Astrocyte (in vitro differentiated cells and primary cell): Measurements from ENCODE around the gene DOCK2. TPM values are rescaled to one million over a fixed set of nuclear protein-coding genes. Genes with fewer than 3 reads are reported as not detected.

Source experiments
- DNase-seq: peaks from one replicate; pipeline ENCODE4 v3.0.0-alpha.2; 2010; ENCODE audit warnings: low read depth
- FAIRE-seq: peaks from 2 replicates; lab custom pipeline; 2011; peaks lifted over from hg19 to GRCh38; lab: Jason Lieb, UNC
- H2AFZ ChIP-seq: 2 replicates; pipeline ENCODE4 v1.6.0; 2012; ENCODE audit warnings: low read depth, low read length, inconsistent platforms
- H3K27ac ChIP-seq: 2 replicates; pipeline ENCODE4 v1.5.1; 2011; ENCODE audit warnings: low read depth, low read length, inconsistent platforms
- H3K27me3 ChIP-seq: 2 replicates; pipeline ENCODE4 v1.6.0; 2011; ENCODE audit warnings: low read length, inconsistent platforms; ENCODE audit not compliant: insufficient read depth
- H3K36me3 ChIP-seq: 2 replicates; pipeline ENCODE4 v1.5.1; 2011; ENCODE audit warnings: low read length, inconsistent platforms; ENCODE audit not compliant: insufficient read depth
- H3K4me1 ChIP-seq: 2 replicates; pipeline ENCODE4 v1.5.1; 2011; ENCODE audit warnings: low read length, inconsistent platforms; ENCODE audit not compliant: insufficient read depth
- H3K4me2 ChIP-seq: 2 replicates; pipeline ENCODE4 v1.6.0; 2012; ENCODE audit warnings: low read length, inconsistent platforms
- H3K4me3 ChIP-seq: 2 replicates; pipeline ENCODE4 v1.5.1; 2011; ENCODE audit warnings: low read depth, mild to moderate bottlenecking, low read length, inconsistent platforms; ENCODE audit not compliant: insufficient read depth
- H3K79me2 ChIP-seq: 2 replicates; pipeline ENCODE4 v1.6.0; 2012; ENCODE audit warnings: mild to moderate bottlenecking, low read length, inconsistent platforms; ENCODE audit not compliant: insufficient read depth
- H3K9ac ChIP-seq: 2 replicates; pipeline ENCODE4 v1.6.0; 2012; ENCODE audit warnings: mild to moderate bottlenecking, low read length, inconsistent platforms
- H3K9me3 ChIP-seq: 2 replicates; pipeline ENCODE4 v1.5.1; 2012; ENCODE audit warnings: low read depth, mild to moderate bottlenecking, low read length, inconsistent platforms; ENCODE audit not compliant: insufficient read depth
- H4K20me1 ChIP-seq: 2 replicates; pipeline ENCODE4 v1.6.0; 2012; ENCODE audit warnings: low read length, inconsistent platforms; ENCODE audit not compliant: insufficient read depth
- H3K27ac Mint-ChIP-seq: one replicate; pipeline ENCODE4 v1.8.0; 2021; ENCODE audit warnings: mild to moderate bottlenecking, mixed read lengths; ENCODE audit not compliant: unreplicated experiment
- H3K27me3 Mint-ChIP-seq: one replicate; pipeline ENCODE4 v1.8.0; 2021; ENCODE audit warnings: low read depth, mixed read lengths; ENCODE audit not compliant: unreplicated experiment
- H3K36me3 Mint-ChIP-seq: one replicate; pipeline ENCODE4 v1.8.0; 2021; ENCODE audit warnings: low read depth, mixed read lengths; ENCODE audit not compliant: unreplicated experiment
- H3K4me1 Mint-ChIP-seq: one replicate; pipeline ENCODE4 v1.8.0; 2021; ENCODE audit warnings: low read depth, mixed read lengths; ENCODE audit not compliant: unreplicated experiment
- H3K4me3 Mint-ChIP-seq: one replicate; pipeline ENCODE4 v1.8.0; 2021; ENCODE audit warnings: mild to moderate bottlenecking, moderate library complexity, mixed read lengths; ENCODE audit not compliant: unreplicated experiment
- H3K9me3 Mint-ChIP-seq: one replicate; pipeline ENCODE4 v1.8.0; 2021; ENCODE audit warnings: mild to moderate bottlenecking, mixed read lengths; ENCODE audit not compliant: unreplicated experiment
- CTCF ChIP-seq: IDR thresholded peaks from 2 replicates; pipeline ENCODE4 v1.5.1; 2011; ENCODE audit warnings: low read depth, mild to moderate bottlenecking, inconsistent platforms, low read length, moderate library complexity; ENCODE audit not compliant: insufficient read depth
- EZH2 ChIP-seq: IDR thresholded peaks from 2 replicates; pipeline ENCODE4 v1.6.1; 2012; ENCODE audit warnings: mild to moderate bottlenecking, low read length, inconsistent platforms; ENCODE audit not compliant: insufficient read depth
- total RNA-seq: library from RNA; stranded (reverse); gene quantifications from 2 replicates; pipeline ENCODE4 v1.2.1, GENCODE V29; 2021

DOCK2 gene
- total RNA-seq, 1 donor from 2014 or later, result 0.66 TPM

- FAIRE-seq (no peak), DNase-seq (no peak)
- Mint-ChIP-seq H3K27me3 (peaks cover 14% of the 10 kb centered on the region), H3K36me3 (peaks cover 1% of the 10 kb centered on the region), H3K4me1 (peaks cover 10% of the 10 kb centered on the region), H3K4me3 (no peak overlapping the region), H3K27ac (no peak overlapping the region), H3K9me3 (peaks cover 3% of the 10 kb centered on the region)
- Histone ChIP-seq H3K9me3 (no peaks in the 10 kb centered on the region), H3K27me3 (no peaks in the 10 kb centered on the region), H3K4me1 (peaks cover 13% of the 10 kb centered on the region), H2AFZ (no peak overlapping the region), H3K4me2 (no peak overlapping the region), H3K79me2 (no peaks in the 10 kb centered on the region), H3K27ac (no peak overlapping the region), H3K36me3 (no peaks in the 10 kb centered on the region), H3K4me3 (no peak overlapping the region), H4K20me1 (no peaks in the 10 kb centered on the region), H3K9ac (no peak overlapping the region)
- no peak for TF ChIP-seq CTCF
- TF ChIP-seq EZH2, result no peak
These were observed 172.2 kb downstream of the DOCK2 start for GRCh38 chr5:169809281-169809680.

- FAIRE-seq (no peak), DNase-seq (no peak)
- no peak overlapping the region for H3K4me3 ChIP-seq
- H3K9me3 ChIP-seq, result no peaks in the 10 kb centered on the region
- H4K20me1 ChIP-seq, result no peaks in the 10 kb centered on the region
- TF ChIP-seq EZH2 (no peak), CTCF (no peak)
- no peaks in the 10 kb centered on the region for H3K79me2 ChIP-seq
- H3K4me2 ChIP-seq, result no peak overlapping the region
- H3K27me3 Mint-ChIP-seq, result peaks cover 14% of the 10 kb centered on the region
- no peak overlapping the region for H3K27ac ChIP-seq
- H3K27ac Mint-ChIP-seq, result no peak overlapping the region
- H3K9ac ChIP-seq, result no peak overlapping the region
- no peaks in the 10 kb centered on the region for H3K27me3 ChIP-seq
- peaks cover 1% of the 10 kb centered on the region for H3K36me3 Mint-ChIP-seq
- H3K36me3 ChIP-seq, result no peaks in the 10 kb centered on the region
- peaks cover 3% of the 10 kb centered on the region for H3K9me3 Mint-ChIP-seq
- H3K4me1 ChIP-seq, result peaks cover 3% of the 10 kb centered on the region
- H3K4me3 Mint-ChIP-seq, result no peak overlapping the region
- H3K4me1 Mint-ChIP-seq, result peaks cover 3% of the 10 kb centered on the region
- no peak overlapping the region for H2AFZ ChIP-seq
These were observed 173.4 kb downstream of the DOCK2 start for GRCh38 chr5:169810524-169810923.

- Histone ChIP-seq H3K9ac (no peak overlapping the region), H3K4me2 (no peak overlapping the region), H3K79me2 (no peaks in the 10 kb centered on the region), H3K27ac (no peak overlapping the region), H3K9me3 (no peaks in the 10 kb centered on the region), H3K27me3 (no peaks in the 10 kb centered on the region), H3K4me1 (no peaks in the 10 kb centered on the region), H4K20me1 (no peaks in the 10 kb centered on the region), H3K36me3 (no peaks in the 10 kb centered on the region), H2AFZ (no peak overlapping the region), H3K4me3 (no peak overlapping the region)
- H3K4me1 Mint-ChIP-seq, result no peaks in the 10 kb centered on the region
- H3K27ac Mint-ChIP-seq, result no peak overlapping the region
- peaks cover 1% of the 10 kb centered on the region for H3K36me3 Mint-ChIP-seq
- H3K9me3 Mint-ChIP-seq, result peaks cover 3% of the 10 kb centered on the region
- no peak overlapping the region for H3K4me3 Mint-ChIP-seq
- H3K27me3 Mint-ChIP-seq, result peaks cover 14% of the 10 kb centered on the region
- no peak for DNase-seq
- FAIRE-seq, result no peak
- TF ChIP-seq EZH2, result no peak
- no peak for TF ChIP-seq CTCF
These were observed 173.9 kb downstream of the DOCK2 start for GRCh38 chr5:169811023-169811422.
